Renal pelvis (tissue), 4 donors: ENCODE data around the gene ACBD3. TPM values are rescaled to one million over a fixed set of nuclear protein-coding genes. Genes with fewer than 3 reads are reported as not detected.

Experiments used
- DNase-seq: peaks from one replicate; pipeline ENCODE4 v3.0.0-alpha.2; 2013
- polyA plus RNA-seq, 3 donors: library from polyadenylated mRNA; unstranded; fragments of 120-200 nt; gene quantifications; one replicate each; pipeline ENCODE4 v1.2.1, GENCODE V29; 2013; ENCODE audit not compliant: insufficient read length in 3 of 3

Gene ACBD3
- polyA plus RNA-seq, 3 donors: 42.9 to 57.0 (median 55.0) TPM

- no peak for DNase-seq
These were observed 42.5 kb downstream of the ACBD3 start for GRCh38 chr1:226144045-226144444.

- no peak for DNase-seq
These were observed 50.8 kb downstream of the ACBD3 start for GRCh38 chr1:226135709-226136108.

- DNase-seq: no peak
These were observed 51.4 kb downstream of the ACBD3 start for GRCh38 chr1:226135059-226135651.

GRCh38 chr1:226134170-226135058 is 52.1 kb downstream of the ACBD3 start:
- no peak for DNase-seq

- no peak for DNase-seq
These were observed 52.9 kb downstream of the ACBD3 start for GRCh38 chr1:226133504-226134123.

- peak; percentile 33 for DNase-seq
These were observed 53.6 kb downstream of the ACBD3 start for GRCh38 chr1:226132728-226133503.

- DNase-seq: no peak
These were observed 54.9 kb downstream of the ACBD3 start for GRCh38 chr1:226131639-226132038.

- DNase-seq: no peak
These were observed 57.3 kb downstream of the ACBD3 start for GRCh38 chr1:226129230-226129629.

- no peak for DNase-seq
These were observed 58.0 kb downstream of the ACBD3 start for GRCh38 chr1:226128487-226129075.

GRCh38 chr1:226126824-226127569 is 59.5 kb downstream of the ACBD3 start:
- DNase-seq: no peak

- no peak for DNase-seq
These were observed 60.7 kb downstream of the ACBD3 start for GRCh38 chr1:226125831-226126230.

GRCh38 chr1:226125097-226125630 is 61.4 kb downstream of the ACBD3 start:
- peak; percentile 82 for DNase-seq

GRCh38 chr1:226123591-226124471 is 62.7 kb downstream of the ACBD3 start:
- DNase-seq: no peak

GRCh38 chr1:226123212-226123560 is 63.4 kb downstream of the ACBD3 start:
- no peak for DNase-seq

GRCh38 chr1:226121587-226122400 is 64.7 kb downstream of the ACBD3 start:
- DNase-seq: peak; percentile 57

GRCh38 chr1:226121049-226121586 is 65.4 kb downstream of the ACBD3 start:
- DNase-seq: no peak

GRCh38 chr1:226120398-226120797 is 66.1 kb downstream of the ACBD3 start:
- DNase-seq: no peak

- no peak for DNase-seq
These were observed 67.4 kb downstream of the ACBD3 start for GRCh38 chr1:226119169-226119568.

GRCh38 chr1:226118357-226118756 is 68.2 kb downstream of the ACBD3 start:
- DNase-seq: no peak
